NCI-H446 (cell line): Measurements from ENCODE around the gene SLC35G1.

Experiments
- DNase-seq, 2 experiments: peaks; one replicate each; lab custom pipeline; 2025; lab: John Stamatoyannopoulos, UW

The SLC35G1 gene

DNA sequence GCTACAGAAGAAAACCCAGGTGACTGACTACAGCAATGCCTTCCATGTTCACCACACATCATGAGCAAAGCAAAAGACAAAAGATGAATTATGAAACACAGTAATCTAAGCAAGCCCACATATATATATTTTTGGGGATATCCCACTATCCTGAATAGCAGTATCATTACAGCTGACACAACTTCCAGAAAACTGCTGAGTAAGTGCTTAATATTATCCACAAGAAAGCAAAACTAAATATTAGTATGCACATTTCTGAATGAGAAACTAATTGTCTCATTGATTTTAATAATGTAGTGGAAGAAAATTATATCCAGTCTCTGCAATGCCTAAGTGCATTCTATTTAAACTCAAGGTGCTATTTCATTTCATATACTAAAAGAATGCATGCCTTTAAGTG is 14.5 kb upstream of the SLC35G1 start:
- DNase-seq = no peak

DNA sequence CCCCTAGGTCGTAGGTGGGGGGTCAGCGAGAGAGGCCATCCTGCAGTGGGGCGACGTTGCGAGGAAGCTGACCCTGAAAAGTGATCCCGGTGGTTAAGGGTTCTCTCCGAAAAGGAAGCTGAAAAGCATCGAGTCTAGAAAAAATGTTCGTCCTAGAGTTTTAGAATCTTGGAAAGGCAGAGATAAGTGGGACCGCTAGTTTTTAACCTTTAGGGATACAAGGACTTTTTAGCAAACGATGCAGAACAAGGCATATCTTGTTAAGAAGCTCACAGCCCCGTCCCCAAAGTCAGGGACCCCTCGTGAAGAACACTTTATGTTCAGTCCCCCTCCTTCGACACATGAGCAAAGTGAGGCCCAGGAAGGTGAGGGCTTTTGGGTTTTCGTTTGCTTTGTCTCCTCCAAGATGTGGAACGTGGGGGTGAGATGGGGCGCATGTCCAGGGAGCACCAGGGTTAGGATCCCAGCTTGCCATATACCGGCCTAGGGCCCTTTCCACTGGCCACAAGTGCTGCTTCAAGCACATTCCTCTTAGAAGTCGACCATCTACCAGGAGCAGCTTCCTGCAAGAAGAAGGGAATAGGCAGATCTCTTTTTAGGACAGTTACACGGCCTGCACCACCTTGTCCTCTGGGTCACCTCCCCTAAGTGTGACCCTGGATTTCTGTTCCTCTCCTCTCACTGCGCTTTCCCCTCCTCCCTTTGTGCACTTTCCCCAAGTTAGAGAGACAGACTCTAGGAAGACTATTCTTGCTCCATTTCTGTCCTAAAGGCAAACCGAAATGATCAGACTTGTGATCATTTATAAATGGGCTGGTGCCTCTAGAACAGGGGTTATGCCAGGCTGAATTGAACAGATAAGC is 969 bp downstream of the SLC35G1 start:
- DNase-seq = no peak

DNA sequence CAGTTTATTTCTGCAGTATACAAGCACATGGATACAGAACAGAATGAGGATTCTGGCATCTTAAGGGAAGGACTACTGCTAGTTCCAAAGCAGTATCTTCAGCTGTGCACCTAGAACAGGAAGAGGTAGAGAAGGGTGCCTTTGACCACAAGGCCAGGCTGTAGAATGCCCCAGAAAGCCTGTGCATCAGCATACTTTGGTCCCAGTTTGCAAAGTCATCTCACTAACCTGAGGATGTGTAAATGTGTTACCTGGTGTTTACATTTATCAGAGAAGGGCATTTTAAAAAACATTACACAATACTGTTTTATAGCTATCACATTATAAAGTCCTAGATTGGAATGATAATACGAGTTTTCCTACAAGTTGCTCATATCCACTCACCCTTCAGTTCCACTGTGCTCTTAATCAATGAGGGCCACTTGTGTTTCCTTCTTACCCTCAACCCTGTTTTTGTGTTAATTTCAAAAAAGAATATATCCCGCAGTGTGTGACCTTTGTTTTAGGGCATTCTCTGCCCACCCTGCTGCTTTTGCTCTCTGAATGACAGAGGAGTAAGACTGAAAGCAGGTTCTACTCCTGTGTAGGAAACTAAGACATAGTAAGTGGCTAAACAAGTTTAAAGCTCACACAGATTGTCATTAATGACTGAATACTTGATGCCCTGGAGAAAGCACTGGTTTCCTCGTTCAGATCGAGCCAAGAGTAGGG is 3.4 kb downstream of the SLC35G1 start:
- no peak for DNase-seq

DNA sequence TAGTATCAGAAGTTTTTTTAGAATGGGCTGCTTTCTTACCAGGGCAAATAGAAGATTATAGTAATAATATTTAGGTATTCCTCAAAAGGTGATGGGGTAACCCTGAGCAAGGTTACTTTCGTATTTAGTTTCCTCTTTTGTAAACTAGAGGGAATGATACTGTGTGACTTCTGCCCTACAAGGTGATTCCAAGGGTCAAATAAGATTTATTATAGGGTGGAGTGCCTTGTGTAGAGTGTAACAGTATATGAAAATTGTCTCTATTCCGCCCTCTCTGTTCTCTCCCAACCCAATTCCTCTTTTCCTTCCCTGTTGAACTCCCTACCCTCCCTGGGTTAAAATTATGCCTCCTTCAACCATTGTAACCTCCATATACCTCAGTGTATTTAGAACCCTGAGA is 5.3 kb downstream of the SLC35G1 start:
- DNase-seq = no peak

DNA sequence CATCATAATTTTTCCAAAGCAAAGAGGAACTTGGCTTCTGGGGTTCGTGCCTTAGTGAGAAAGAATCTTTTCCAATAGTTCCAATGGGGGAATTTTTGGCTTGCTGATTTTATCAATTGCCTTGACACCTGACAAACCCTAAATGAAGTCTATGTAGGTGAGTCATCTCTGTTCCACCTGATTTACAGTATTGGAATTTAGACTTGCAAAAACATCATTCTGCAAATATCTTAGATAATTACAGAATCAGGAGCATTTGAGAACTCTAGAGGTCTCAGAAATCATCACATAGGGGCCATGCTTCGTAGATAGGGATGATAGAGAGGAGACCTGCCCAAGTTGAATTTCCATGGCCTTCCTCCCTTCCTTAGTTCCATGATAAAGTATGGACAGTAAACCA is 9.3 kb downstream of the SLC35G1 start:
- DNase-seq = no peak

DNA sequence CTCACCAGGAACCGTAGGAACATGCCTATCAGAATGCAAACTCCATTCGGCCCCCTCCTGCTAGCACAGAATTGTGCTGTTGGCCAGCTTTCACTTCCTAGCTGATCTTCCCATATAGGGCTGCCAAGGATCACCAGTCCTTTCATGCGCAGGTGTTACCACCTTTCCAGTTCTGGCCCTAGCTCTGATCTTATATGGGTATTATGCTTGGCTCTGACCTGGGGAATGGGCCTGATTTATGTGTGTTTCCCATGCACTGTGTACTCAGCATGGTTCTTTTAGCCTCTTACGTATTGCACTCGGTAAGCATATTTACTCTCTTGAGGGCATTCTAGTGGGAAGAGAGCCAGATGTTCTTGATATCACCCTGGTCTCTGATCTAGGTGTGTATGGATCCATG is 11.1 kb downstream of the SLC35G1 start:
- DNase-seq = no peak

DNA sequence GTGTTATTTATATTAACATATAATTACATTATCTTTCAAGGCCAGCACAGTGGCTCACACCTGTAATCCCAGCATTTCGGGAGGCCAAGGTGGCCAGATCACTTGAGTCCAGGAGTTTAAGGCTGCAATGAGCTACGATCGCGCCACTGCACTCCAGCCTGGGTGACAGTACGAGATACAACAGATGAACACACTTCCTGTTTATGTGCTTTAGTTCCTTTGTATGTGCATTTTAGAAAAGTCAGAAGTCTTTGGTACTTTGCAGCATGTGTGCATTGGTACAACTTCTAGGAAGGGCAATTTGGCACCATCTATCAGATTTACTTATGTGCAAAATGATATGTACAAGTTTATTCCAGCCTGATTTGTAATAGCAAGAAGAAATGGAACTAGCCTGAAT is 13.3 kb downstream of the SLC35G1 start:
- no peak for DNase-seq

DNA sequence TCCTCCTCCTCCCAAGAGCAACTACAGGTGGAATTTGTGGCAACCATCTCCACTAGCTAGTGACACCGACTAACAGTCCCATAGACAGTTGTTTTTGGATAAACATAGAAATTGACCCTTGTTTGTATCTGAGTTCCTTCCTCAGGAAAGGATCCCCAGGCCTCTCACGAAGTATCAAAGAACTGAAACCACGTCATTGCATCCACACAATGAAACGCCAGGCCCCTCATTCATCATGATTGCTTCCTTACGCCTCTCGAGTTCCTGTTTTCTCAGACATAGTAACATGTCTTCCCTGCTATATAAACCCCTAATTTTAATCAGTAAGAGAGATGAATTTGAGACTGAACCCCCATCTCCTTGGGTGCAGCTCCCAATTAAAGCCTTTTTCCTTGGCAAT is 18.1 kb downstream of the SLC35G1 start:
- DNase-seq = no peak

DNA sequence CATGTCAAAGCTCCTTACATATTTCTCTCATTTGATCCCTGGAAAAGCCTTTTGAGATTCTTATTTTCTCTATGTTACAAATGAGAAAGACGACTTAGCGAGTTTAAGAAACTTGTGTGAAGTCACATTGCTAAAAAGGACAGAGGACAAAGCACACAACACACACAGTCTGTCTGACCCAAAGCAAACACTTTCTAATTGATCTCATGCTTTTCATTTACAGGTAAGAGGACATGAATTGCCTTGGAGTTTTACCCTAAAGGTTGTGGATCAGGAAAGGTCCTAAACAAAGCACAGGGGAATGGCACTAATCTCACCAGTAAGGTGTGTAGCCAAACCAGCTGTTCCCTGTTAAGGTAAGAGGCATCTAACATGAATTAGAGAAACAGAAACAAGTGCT is 18.7 kb downstream of the SLC35G1 start:
- no peak for DNase-seq

DNA sequence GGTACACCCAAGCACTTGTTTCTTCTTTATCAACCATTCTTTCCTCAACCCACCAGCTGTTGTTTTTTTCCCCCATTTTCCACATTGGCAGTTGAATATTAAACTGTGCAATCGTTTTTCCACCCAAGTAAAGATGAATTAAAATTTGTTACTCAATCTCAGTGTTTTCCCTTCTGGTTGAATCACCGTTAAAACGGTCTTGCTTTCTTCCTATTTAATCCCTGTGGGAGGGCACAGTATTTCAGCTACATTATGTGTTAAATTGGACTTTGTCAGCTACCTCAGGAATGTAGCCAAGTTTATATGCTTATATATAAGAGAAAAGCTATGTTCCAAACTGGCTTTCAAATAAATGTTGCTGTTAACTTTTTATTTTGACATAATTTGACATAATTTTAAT is 19.9 kb downstream of the SLC35G1 start:
- DNase-seq = no peak

DNA sequence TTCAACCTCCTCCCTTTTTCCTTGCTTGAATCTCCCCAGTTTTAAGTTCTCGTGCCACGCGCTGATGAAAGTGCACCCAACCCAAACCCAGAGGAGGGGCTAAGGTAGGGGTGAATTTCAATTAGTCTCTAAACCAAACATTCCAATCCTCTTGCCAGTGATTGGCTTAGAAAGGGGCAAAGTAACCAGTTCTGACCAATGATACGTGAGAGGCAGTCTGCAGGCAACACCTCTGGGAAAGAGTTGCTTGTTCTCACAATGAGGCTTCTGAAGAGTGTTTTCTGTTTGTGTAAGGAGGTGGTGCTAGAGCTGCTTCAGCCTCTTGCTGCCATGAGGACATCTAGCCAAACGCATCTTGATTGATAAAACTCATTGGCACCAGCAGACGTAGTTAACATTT is 21.8 kb downstream of the SLC35G1 start:
- no peak for DNase-seq

DNA sequence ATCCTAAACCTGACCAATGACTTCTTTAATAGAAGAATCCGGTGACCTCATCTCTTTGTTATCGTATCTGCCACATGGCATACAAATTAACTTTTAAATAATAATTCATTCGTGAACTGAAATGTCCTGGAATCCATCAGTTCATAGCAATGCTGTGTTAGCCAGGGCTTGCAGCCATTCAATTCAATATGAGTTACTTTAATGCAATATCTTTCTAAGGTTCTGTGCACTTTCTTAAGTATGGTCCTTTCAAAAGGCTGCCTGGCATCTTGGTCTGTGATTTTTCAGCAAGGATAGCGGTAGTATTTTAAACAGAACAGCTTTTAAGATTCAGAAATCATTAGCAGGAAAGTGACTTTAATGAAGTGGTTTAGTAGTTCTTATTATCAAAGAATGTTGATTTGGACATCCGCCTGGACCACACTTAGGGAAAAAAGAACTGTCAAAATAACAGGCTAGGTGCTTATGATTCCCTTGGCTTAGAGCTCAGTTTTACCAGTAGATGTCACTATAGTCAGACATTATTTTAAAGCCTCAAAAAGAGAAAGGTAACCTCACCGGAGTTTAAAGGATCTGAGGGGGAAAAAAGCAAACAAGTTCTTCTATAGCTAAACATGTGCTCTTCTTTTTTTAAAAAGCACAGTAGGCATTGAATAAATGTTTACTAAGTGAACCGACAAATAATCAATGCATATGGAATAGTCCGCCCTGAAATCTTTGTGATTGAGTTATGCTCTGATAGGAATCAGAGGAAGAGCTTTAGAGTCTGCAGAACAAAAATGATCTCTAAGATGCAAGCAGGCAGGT is 22.7 kb downstream of the SLC35G1 start:
- peak in 1 of 2 experiments; percentile 47 for DNase-seq

DNA sequence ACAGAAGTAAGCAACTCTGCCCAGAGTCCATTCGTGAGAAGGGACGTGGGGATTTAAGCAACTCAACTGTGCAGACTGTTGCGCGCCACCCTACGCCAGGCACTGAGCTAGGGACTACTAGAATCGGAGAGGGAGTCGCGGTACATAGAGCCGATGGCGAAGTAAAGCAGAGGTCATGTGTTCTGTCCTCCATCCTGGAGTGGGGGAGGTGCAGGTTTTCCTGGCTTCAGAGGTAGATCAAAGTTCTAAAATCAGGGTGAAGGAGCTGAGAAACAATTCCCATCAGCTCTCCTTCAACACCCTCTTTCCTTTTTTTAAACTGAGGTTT is 23.2 kb downstream of the SLC35G1 start:
- no peak for DNase-seq

DNA sequence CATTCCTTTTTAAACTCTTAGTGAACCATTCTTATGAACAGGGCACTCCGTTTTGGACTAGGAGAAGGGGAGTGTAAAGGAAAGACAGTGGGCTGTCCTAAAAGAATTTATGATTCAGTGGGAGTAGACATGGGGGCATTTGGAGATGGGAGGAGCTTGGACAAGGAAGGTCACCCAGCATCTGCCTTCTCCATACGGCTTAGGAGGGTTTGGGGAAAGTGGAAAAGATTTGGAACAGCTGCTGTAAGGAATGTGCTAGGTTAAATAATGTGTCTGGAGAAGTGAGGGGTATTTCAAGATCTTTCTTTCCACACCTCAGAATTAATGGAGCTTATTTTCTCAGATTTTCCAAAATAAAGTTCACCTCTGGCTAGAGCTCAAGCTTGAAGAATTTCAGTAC is 24.0 kb downstream of the SLC35G1 start:
- DNase-seq = no peak

DNA sequence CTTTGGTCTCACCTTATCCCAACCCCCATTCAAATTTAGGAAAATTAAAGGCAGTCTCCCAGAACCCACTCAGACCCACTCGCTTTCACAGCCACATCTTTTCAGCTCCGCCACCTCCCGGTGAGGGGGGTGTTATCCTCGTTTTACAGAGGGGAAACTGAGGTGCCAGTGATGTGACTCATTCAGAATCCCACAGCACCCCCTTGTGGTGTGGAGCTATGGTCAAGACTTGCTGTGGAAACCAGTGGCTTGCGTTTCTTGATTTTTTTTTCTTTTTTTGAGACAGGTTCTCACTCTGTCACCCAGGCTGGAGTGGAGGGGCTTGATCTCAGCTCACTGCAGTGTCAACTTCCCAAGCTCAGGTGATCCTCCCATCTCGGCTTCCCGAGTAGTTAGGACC is 27.6 kb downstream of the SLC35G1 start:
- DNase-seq = no peak

DNA sequence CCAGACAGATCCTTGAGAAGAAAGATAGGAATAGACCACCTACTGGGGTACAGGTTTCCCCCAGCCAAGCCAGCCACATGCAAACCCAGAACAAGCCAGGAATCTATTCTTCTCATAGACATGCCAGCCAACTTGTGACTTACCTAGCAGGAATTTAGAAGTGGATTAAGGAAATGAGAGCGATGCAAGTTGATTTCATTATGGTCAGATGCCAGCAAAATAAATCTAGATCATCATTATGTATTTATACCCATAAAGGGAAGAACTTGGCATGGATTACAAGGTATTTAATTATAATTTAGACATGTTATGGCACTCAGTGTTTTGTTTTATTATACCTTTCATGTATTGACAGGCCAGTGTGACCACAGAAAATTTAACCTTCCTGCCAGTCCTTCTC is 32.8 kb downstream of the SLC35G1 start:
- DNase-seq = no peak

DNA sequence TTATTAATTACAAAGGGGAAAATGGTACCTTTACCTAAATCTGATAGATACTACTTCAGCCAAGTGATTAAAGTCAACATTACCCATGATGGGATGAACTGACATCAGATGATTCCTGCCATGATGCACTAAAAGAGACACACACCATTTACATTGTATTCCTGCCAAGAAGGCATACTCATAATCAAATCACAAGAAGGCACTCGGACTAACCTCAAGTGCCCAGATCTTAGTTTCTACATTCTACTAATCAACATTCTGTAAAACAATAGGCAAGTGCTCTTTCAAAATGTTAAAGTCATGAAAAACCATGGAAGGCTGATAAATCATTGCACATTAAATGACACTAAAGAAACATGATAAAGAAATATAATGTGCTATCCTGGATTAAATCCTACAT is 44.4 kb downstream of the SLC35G1 start:
- DNase-seq = no peak

DNA sequence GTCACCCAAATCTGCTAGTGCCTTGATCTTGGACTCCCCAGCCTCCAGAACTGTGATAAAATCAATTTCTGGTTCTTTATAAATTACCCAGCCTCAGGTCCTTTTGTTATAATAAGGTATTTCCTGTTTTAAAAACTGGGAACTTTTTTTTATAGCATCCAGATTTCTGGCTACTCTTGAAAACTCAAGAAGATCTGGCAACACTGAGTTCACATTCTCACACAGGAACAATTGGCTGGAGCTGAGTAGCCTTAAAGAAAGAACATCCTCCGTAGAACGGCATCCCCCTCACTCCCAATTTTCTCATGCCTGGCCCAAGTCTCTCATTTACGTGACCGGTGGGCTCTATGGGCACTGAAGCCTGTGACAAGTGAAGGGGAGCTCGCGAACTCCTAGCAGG is 47.1 kb downstream of the SLC35G1 start:
- no peak for DNase-seq

DNA sequence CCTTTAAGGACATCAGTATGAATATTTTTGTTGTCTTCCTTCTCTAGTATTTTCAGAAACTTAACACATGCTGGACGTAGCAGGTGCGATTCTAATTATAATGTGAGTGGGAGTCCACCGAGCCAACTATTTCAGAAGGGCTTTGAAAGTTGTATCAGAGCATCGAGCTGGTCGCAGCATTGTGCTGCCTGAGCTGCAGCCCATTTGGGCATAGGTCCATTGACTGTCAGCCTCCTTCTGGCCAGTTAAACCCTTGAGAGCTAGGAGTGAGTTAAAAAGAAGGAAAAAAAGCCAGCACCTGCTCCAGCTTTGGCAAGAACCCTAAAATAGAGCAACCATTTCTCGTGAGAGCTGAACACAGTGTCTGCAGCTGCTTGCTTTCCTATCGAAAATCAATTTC is 47.8 kb downstream of the SLC35G1 start:
- peak in 1 of 2 experiments; percentile 19 for DNase-seq

DNA sequence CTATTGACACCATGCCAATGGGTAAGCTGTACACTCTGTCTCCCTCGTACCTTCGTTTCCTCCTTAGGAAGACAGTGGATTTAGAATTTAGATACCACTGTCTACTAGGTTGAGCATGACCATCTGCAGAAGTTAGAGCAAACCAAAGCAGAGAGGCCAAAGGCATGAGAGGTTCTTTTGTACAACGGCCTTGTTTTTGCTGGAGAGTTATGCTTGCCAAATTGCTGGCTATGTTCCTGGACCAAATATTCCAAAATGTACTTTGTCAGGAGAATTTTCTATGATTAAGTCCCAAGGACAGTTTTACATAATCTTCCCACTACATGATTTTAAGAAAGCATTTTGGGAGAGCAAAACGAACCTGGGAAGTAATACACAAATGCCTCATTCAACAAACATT is 52.0 kb downstream of the SLC35G1 start:
- DNase-seq = peak in 1 of 2 experiments; percentile 23

DNA sequence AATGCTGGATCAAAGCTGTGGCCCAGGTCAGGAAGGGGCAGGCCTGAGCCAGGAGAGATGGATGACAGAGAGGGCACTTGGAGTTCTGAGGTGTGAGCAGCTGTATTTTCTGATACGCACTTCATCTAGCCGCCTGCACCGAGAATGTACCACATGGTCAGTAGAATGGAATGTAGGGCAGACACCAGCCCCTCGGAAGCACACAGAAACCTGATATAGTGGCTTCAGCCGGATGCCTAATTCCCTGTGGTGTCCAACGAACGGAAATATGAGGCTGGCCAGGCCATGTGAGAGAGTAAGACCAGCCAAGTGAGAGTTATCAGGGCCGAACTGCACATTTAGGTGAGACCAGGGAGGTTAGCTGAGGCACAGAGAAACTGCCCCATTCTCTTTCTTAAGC is 53.3 kb downstream of the SLC35G1 start:
- DNase-seq = no peak

DNA sequence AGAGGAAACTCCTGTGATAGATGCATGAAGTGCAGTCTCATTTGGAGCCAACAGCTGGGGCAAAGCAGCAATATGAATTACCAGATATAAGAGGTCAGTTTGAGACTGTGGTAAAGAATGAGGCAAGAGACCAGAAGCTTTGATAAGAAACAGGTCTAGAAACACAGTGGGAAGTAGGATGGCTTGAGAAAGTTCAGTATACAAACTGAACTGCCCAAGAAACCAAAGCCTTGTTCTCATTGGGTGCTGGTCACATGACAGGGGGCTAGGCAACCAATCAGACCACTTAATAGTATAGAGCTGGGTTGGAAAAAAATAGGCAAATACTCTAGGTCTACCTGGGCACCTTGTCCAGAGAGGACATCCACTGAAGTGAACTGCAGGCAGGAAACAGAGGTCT is 53.7 kb downstream of the SLC35G1 start:
- no peak for DNase-seq

DNA sequence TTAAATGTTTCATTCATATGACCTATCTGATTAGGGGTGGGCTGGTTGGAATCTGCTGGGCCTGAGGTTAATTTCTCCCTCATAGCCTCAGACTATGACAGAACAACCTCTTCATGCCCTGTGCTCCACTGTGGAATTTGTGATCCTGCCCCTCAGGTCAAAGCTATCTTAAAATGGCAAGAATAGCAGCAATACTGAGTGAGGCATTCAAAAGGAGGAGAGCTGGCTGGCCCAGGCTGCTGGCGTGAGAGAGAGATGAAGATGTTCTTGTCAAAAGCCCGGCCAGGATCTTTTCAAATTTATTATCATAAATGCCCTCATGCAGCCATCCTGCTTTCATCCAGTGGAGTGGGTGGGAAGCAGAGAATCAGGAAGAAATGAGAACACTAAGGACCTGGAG is 58.1 kb downstream of the SLC35G1 start:
- DNase-seq = no peak
